ENCODE results near the gene ABCC12. TPM values are rescaled to one million over a fixed set of nuclear protein-coding genes. Genes with fewer than 3 reads are reported as not detected.

ABCC12 gene
- total and polyA plus RNA-seq, 2 of the 8 experiments (the other 6 are each of a cell fraction or from before 2014, with no cell fraction given): 0.05 TPM; not detected in 1

GRCh38 chr16:48129926-48130325 lies 25.9 kb downstream of the ABCC12 start (continued):
- TF ChIP-seq CHD7 (IDR thresholded peaks at IDR 0.05; ENCODE audit: insufficient replicate concordance, low read length) (no peak), E2F6 (IDR thresholded peaks at IDR 0.05) (no peak), ZNF274 (IDR thresholded peaks at IDR 0.05; ENCODE audit: borderline replicate concordance, extremely low read depth, low read length) (no peak), ATF2 (IDR thresholded peaks at IDR 0.05; ENCODE audit: low read length) (no peak), PHF8 (conservative IDR thresholded peaks at IDR 0.05; ENCODE audit: low read depth, low read length) (no peak), NANOG (IDR thresholded peaks at IDR 0.05; ENCODE audit: insufficient read depth, low read depth, low read length, poor library complexity, severe bottlenecking) (no peak), SP4 (IDR thresholded peaks at IDR 0.05; ENCODE audit: low read length) (no peak), SP1 (IDR thresholded peaks at IDR 0.05; ENCODE audit: low read depth, low read length) (no peak), BACH1 (IDR thresholded peaks at IDR 0.05; ENCODE audit: low read length) (no peak)

Measured in H1 (cell line).